Tibial nerve (tissue), 3 donors: ENCODE results near the gene PIEZO1.

ENCODE experiments used
- POLR2A ChIP-seq, 2 donors: fragments of 450-650 bp; IDR thresholded peaks; one replicate each; pipeline ENCODE4 v1.6.1; 2017; ENCODE audit warnings: antibody characterized with exemption in 2 of 2, mild to moderate bottlenecking in 2 of 2, moderate library complexity in 2 of 2
- TF ChIP-seq, protein P1 (sequence below), 5 experiments: fragments of 200-600 bp in 3 of 5; fragments of 450-650 bp in 2 of 5; sonication (generic) in 3 of 5; IDR thresholded peaks; one replicate each; pipeline ENCODE4 v1.5.1; 2016 to 2019; ENCODE audit warnings: antibody characterized with exemption in 5 of 5, mild to moderate bottlenecking in 3 of 5, moderate library complexity in 2 of 5

GRCh38 chr16:88753602-88754001, 31.4 kb downstream of the PIEZO1 start:
- TF ChIP-seq, protein P1, sequence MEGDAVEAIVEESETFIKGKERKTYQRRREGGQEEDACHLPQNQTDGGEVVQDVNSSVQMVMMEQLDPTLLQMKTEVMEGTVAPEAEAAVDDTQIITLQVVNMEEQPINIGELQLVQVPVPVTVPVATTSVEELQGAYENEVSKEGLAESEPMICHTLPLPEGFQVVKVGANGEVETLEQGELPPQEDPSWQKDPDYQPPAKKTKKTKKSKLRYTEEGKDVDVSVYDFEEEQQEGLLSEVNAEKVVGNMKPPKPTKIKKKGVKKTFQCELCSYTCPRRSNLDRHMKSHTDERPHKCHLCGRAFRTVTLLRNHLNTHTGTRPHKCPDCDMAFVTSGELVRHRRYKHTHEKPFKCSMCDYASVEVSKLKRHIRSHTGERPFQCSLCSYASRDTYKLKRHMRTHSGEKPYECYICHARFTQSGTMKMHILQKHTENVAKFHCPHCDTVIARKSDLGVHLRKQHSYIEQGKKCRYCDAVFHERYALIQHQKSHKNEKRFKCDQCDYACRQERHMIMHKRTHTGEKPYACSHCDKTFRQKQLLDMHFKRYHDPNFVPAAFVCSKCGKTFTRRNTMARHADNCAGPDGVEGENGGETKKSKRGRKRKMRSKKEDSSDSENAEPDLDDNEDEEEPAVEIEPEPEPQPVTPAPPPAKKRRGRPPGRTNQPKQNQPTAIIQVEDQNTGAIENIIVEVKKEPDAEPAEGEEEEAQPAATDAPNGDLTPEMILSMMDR (IDR thresholded peaks at IDR 0.05) = no peak
- no peak for TF ChIP-seq POLR2A (IDR thresholded peaks at IDR 0.05)
